Activated B cell treated with CpG ODN at 0.5 μM for 24 hours (primary cell): ENCODE data around the gene WASHC3. TPM values are rescaled to one million over a fixed set of nuclear protein-coding genes. Genes with fewer than 3 reads are reported as not detected.

Experiments used
- ATAC-seq: fragments of 200-7000 bp; cut with Tn5 transposase; one replicate; pipeline ENCODE4 v1.10.0; 2021; ENCODE audit warnings: low read depth, mild to moderate bottlenecking, moderate library complexity
- CTCF ChIA-PET: fragments of 350-600 bp; sonication (Branson Sonifier 250); formaldehyde crosslinking; loops from one replicate; lab custom pipeline; 2021; ENCODE audit warnings: antibody characterized with exemption; lab: Charles Lee
- POLR2A ChIA-PET: fragments of 350-600 bp; sonication (Branson Sonifier 250); formaldehyde crosslinking; loops from one replicate; lab custom pipeline; 2021; ENCODE audit warnings: antibody characterized with exemption; lab: Charles Lee
- DNase-seq: peaks from one replicate; pipeline ENCODE4 v3.0.0; 2022
- H3K27ac Mint-ChIP-seq: one replicate; pipeline ENCODE4 v1.8.0; 2020; ENCODE audit warnings: mixed read lengths
- H3K27me3 Mint-ChIP-seq: one replicate; pipeline ENCODE4 v1.8.0; 2021; ENCODE audit warnings: mixed read lengths
- H3K36me3 Mint-ChIP-seq: one replicate; pipeline ENCODE4 v1.8.0; 2021; ENCODE audit warnings: low read depth, mixed read lengths
- H3K4me1 Mint-ChIP-seq: one replicate; pipeline ENCODE4 v1.8.0; 2021; ENCODE audit warnings: mixed read lengths
- H3K4me3 Mint-ChIP-seq: one replicate; pipeline ENCODE4 v1.8.0; 2020; ENCODE audit warnings: mild to moderate bottlenecking, mixed read lengths
- H3K9me3 Mint-ChIP-seq: one replicate; pipeline ENCODE4 v1.8.0; 2020; ENCODE audit warnings: mixed read lengths
- intact Hi-C: fragments of 100-400 bp; cut with micrococcal nuclease; formaldehyde crosslinking; loops from one replicate; pipeline ENCODE4 v1.15.1; 2024
- total RNA-seq: library from RNA; stranded (reverse); gene quantifications from 2 replicates; pipeline ENCODE4 v1.2.3, GENCODE V29; 2022
- TF ChIP-seq, protein P1 (sequence below): fragments of 200-600 bp; IDR thresholded peaks from one replicate; pipeline ENCODE4 v1.8.0; 2022; ENCODE audit warnings: antibody characterized with exemption, mild to moderate bottlenecking

Gene WASHC3
- total RNA-seq, 1 donor from 2014 or later = 50.6 TPM

DNA sequence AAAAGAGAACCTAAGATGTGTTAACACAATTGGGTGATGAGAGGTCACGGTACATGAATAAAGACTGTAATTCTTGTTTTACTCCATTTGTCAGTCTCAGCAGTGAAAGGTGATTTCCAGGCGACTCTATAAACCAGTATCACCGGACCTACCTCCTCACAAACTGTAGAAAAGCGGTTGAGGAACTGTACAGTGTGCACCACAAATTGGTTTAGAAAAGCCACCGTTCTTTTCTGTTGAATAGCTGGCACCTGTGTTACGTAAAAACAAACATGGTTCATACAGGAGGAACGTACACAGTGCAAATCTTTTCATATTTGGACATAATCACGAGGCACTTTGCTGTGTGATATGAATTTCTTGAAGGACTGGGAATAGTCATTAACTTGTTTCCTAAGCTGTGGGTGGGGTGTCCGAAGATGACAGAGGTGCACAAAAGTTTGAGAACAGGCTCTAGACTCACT, 663 bp downstream of the WASHC3 start:
- ATAC-seq = peak; percentile 30
- Mint-ChIP-seq H3K9me3 (no peaks in the 10 kb centered on the region), H3K4me3 (peak overlapping the region; percentile 98), H3K27me3 (no peaks in the 10 kb centered on the region), H3K27ac (peak overlapping the region; percentile 97), H3K4me1 (peaks cover 21% of the 10 kb centered on the region), H3K36me3 (peaks cover 48% of the 10 kb centered on the region)
- ChIA-PET CTCF (no interaction called here), POLR2A (interaction anchor here (0.5 to 1.9 kb wide), 16 partner anchors 9 to 428 kb away, joined by 3 to 19 read pairs (median 4); partner anchors contain the start of genes DRAM1, NUP37 and PARPBP)
- TF ChIP-seq, protein P1, sequence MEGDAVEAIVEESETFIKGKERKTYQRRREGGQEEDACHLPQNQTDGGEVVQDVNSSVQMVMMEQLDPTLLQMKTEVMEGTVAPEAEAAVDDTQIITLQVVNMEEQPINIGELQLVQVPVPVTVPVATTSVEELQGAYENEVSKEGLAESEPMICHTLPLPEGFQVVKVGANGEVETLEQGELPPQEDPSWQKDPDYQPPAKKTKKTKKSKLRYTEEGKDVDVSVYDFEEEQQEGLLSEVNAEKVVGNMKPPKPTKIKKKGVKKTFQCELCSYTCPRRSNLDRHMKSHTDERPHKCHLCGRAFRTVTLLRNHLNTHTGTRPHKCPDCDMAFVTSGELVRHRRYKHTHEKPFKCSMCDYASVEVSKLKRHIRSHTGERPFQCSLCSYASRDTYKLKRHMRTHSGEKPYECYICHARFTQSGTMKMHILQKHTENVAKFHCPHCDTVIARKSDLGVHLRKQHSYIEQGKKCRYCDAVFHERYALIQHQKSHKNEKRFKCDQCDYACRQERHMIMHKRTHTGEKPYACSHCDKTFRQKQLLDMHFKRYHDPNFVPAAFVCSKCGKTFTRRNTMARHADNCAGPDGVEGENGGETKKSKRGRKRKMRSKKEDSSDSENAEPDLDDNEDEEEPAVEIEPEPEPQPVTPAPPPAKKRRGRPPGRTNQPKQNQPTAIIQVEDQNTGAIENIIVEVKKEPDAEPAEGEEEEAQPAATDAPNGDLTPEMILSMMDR = no peak
- no peak for DNase-seq
- intact Hi-C loops = loop anchor here (1.0 to 10.0 kb wide), 5 partner anchors 144 to 1781 kb away; partner anchors contain the start of genes DRAM1, GNPTAB and NT5DC3

DNA sequence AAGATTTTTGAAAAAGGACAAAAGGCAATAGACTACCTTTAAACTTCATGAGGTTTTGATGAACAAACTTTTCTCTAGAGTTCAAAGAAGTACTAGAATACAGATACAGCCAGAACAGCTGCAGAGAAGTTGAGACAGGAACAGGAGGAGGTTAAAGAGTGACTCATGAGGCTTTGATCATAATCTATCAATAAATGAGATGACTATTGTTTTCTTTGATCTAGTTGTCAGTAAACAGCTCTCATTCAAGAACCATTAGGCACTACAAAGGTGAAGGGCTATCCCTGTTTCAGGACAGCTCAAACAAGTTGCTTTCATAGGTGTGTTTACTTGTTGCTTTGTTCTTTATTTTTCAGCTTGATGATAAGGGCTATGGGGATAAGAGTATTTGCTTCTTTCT, 2.4 kb downstream of the WASHC3 start:
- CTCF ChIA-PET = no interaction called here
- POLR2A ChIA-PET = no interaction called here
- no peak overlapping the region for H3K27ac Mint-ChIP-seq

DNA sequence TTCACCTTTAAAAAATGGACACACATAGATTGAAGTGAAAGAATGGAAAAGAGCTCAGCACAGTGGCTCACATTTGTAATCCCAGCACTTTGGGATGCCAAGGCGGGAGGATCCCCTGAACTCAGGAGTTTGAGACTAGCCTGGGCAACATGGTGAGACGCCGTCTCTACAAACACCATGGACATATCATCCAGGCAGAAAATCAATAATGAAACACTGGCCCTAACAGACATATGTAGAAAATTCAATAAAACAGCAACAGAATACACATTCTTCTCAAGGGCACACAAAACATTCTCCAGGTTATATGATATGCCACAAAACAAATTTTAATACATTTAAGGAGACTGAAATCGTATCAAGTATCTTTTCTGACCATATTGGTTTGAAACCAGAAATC, 7.4 kb downstream of the WASHC3 start:
- TF ChIP-seq, protein P1 = no peak
- peaks cover 81% of the 10 kb centered on the region for H3K36me3 Mint-ChIP-seq
- H3K27me3 Mint-ChIP-seq = no peaks in the 10 kb centered on the region
- intact Hi-C loops = no loop called here
- no peak for DNase-seq
- H3K27ac Mint-ChIP-seq = no peak overlapping the region
- POLR2A ChIA-PET = no interaction called here
- no peaks in the 10 kb centered on the region for H3K9me3 Mint-ChIP-seq
- H3K4me3 Mint-ChIP-seq = no peak overlapping the region
- H3K4me1 Mint-ChIP-seq = peaks cover 25% of the 10 kb centered on the region
- CTCF ChIA-PET = no interaction called here
- ATAC-seq = no peak

More for the DNA sequence above, 2.4 kb downstream of the WASHC3 start:
- H3K4me1 Mint-ChIP-seq = peaks cover 25% of the 10 kb centered on the region
- H3K9me3 Mint-ChIP-seq = no peaks in the 10 kb centered on the region
- intact Hi-C loops = no loop called here
- no peak for ATAC-seq
- no peak overlapping the region for H3K4me3 Mint-ChIP-seq
- TF ChIP-seq, protein P1 = no peak
- DNase-seq = no peak
- peaks cover 63% of the 10 kb centered on the region for H3K36me3 Mint-ChIP-seq
- H3K27me3 Mint-ChIP-seq = no peaks in the 10 kb centered on the region

DNA sequence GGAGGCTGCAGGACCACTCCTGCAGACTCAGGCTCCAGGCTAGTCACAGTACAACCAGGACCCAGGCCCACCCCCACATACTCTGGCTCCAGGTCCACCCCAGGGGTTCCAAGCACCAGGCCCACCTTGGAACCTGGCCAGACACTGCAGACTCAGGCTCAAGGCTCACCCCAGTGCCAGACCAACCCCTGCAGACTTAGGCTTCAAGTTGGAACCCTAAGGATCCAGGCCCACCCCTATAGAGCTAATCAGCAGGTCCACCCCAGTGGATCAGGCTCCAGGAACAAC, 8.8 kb downstream of the WASHC3 start:
- no peaks in the 10 kb centered on the region for H3K27me3 Mint-ChIP-seq
- ChIA-PET POLR2A (no interaction called here), CTCF (interaction anchor here (1.1 kb wide), 1 partner anchor 279 kb away, joined by 3 read pairs; no protein-coding TSS in a partner anchor)
- ATAC-seq = no peak
- TF ChIP-seq, protein P1 = no peak
- DNase-seq = no peak
- no peaks in the 10 kb centered on the region for H3K9me3 Mint-ChIP-seq
- intact Hi-C loops = no loop called here
- no peak overlapping the region for H3K27ac Mint-ChIP-seq
- H3K4me3 Mint-ChIP-seq = no peak overlapping the region
- H3K36me3 Mint-ChIP-seq = peaks cover 80% of the 10 kb centered on the region
- H3K4me1 Mint-ChIP-seq = peaks cover 25% of the 10 kb centered on the region

DNA sequence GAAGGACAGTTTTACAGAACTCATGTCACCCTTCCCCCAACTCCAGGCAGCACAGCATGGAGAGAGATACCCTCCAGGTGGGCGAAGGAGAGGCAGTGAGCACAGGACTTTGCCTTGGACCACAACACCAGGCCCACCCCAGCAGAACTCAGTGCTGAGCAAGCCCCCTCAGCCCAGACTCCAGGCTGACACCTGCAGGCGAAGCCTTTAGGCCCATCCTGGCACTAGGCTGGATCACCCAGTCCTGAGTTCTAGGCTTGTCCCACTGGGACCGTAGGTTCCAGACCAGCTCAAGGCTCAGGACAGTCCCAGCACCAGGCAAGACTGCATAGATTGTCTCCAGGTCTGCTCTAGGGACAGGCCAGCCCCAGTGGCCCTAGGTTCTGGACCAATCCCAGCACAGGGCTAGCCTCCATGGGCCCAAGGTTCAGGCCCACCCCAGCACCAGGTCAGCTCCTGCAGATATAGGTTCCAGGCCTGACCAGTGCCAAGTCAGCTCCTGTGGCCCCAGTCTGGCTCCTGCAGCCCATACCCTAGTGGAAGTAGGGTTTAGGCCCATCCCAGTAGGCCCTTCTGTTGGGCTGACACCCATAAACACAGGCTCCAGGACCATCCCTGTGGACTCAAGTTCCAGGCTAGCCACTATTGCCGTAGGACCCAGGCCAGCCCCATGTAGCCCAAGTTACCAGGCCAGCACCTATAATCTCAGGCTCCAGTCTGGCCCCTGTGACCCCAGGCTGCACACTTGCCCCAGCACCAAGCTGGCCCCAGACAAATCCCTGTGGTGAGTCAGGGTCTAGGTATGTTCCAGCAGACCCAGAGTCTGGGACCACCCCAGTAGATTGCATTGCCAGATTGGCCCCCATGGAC, 9.4 kb downstream of the WASHC3 start:
- Mint-ChIP-seq H3K4me1 (peaks cover 24% of the 10 kb centered on the region), H3K36me3 (peaks cover 77% of the 10 kb centered on the region)

More for the DNA sequence above, 9.4 kb downstream of the WASHC3 start:
- Mint-ChIP-seq H3K27ac (no peak overlapping the region), H3K4me3 (no peak overlapping the region), H3K27me3 (no peaks in the 10 kb centered on the region), H3K9me3 (no peaks in the 10 kb centered on the region)
- no peak for ATAC-seq
- no peak for DNase-seq
- TF ChIP-seq, protein P1 = no peak
- ChIA-PET CTCF (interaction anchor here (1.1 kb wide), 1 partner anchor 279 kb away, joined by 3 read pairs; no protein-coding TSS in a partner anchor), POLR2A (no interaction called here)
- intact Hi-C loops = no loop called here
